SK-N-SH (cell line): ENCODE data around the gene CHST7. TPM values are rescaled to one million over a fixed set of nuclear protein-coding genes. Genes with fewer than 3 reads are reported as not detected.

Experiments
- CTCF ChIP-seq: fragments of 200-600 bp; sonication (generic); IDR thresholded peaks from 2 replicates; pipeline ENCODE4 v1.6.1; 2017; ENCODE audit warnings: antibody characterized with exemption, mild to moderate bottlenecking, moderate library complexity
- EP300 ChIP-seq, 2 experiments: IDR thresholded peaks; 2 replicates each; pipeline versions ENCODE4 v1.4.0 to v1.6.1; 2012; ENCODE audit warnings: borderline replicate concordance in 1 of 2, low read depth in 1 of 2, low read length in 1 of 2
- GABPA ChIP-seq: IDR thresholded peaks from 2 replicates; pipeline ENCODE4 v1.4.0; 2012; ENCODE audit warnings: low read depth, mild to moderate bottlenecking
- IRF3 ChIP-seq: fragments of 150-350 bp; IDR thresholded peaks from 2 replicates; pipeline ENCODE4 v1.6.1; 2016; ENCODE audit warnings: mild to moderate bottlenecking, low read depth, low read length
- JUND ChIP-seq: IDR thresholded peaks from 2 replicates; pipeline ENCODE4 v1.4.0; 2012
- MAX ChIP-seq: IDR thresholded peaks from 2 replicates; pipeline ENCODE4 v1.4.0; 2012; ENCODE audit warnings: low read depth
- MXI1 ChIP-seq: IDR thresholded peaks from 2 replicates; pipeline ENCODE4 v1.6.1; 2012; ENCODE audit warnings: mild to moderate bottlenecking, low read depth, low read length, improper control_type of control experiment
- NFIC ChIP-seq: IDR thresholded peaks from 2 replicates; pipeline ENCODE4 v1.4.0; 2012; ENCODE audit warnings: borderline replicate concordance
- NRF1 ChIP-seq: IDR thresholded peaks from 2 replicates; pipeline ENCODE4 v1.6.1; 2012; ENCODE audit warnings: low read depth, mild to moderate bottlenecking, low read length
- PBX3 ChIP-seq: IDR thresholded peaks from 2 replicates; pipeline ENCODE4; 2012
- POLR2AphosphoS5 ChIP-seq: IDR thresholded peaks from 2 replicates; pipeline ENCODE4 v1.6.1; 2012; ENCODE audit warnings: low read depth, low read length
- RAD21 ChIP-seq: IDR thresholded peaks from 2 replicates; pipeline ENCODE4 v1.6.1; 2012; ENCODE audit warnings: mild to moderate bottlenecking, low read length
- RFX5 ChIP-seq: IDR thresholded peaks from 2 replicates; pipeline ENCODE4 v1.6.1; 2012; ENCODE audit warnings: mild to moderate bottlenecking, improper control_type of control experiment, low read length
- RXRA ChIP-seq: IDR thresholded peaks from 2 replicates; pipeline ENCODE4 v1.4.0; 2012; ENCODE audit warnings: low read depth, mild to moderate bottlenecking, borderline replicate concordance
- SIN3A ChIP-seq: IDR thresholded peaks from 2 replicates; pipeline ENCODE4 v1.6.1; 2012; ENCODE audit warnings: low read depth, mild to moderate bottlenecking, low read length, moderate library complexity, borderline replicate concordance
- TEAD4 ChIP-seq: IDR thresholded peaks from 2 replicates; pipeline ENCODE4 v1.4.0; 2012; ENCODE audit warnings: mild to moderate bottlenecking, borderline replicate concordance; ENCODE audit not compliant: insufficient read depth
- USF1 ChIP-seq: IDR thresholded peaks from 2 replicates; pipeline ENCODE4 v1.4.0; 2012; ENCODE audit warnings: low read depth, borderline replicate concordance
- USF2 ChIP-seq: fragments of 150-350 bp; IDR thresholded peaks from 2 replicates; pipeline ENCODE4 v1.6.1; 2017; ENCODE audit warnings: antibody characterized with exemption, low read length, low read depth, borderline replicate concordance
- polyA plus RNA-seq, 3 experiments: library from polyadenylated mRNA; depleted of rRNA; stranded (reverse); fragments of >200 nt; gene quantifications; 2 replicates each; pipeline ENCODE4 v1.2.3, GENCODE V29; 2012

The CHST7 gene
- polyA plus RNA-seq, 1 of the 3 experiments (the other 2 are of a cell fraction) = 6.2 TPM

GRCh38 chrX:46545111-46546005 is 28.2 kb upstream of the CHST7 start, which contains the start of gene ZNF674 (continued):
- TF ChIP-seq USF2 (no peak), MAX (peak; percentile 62), MXI1 (peak; percentile 88), GABPA (peak; percentile 81), NRF1 (peak; percentile 87), RFX5 (no peak), NFIC (no peak), RXRA (no peak), EP300 (IDR thresholded peaks at IDR 0.05; ENCODE audit: borderline replicate concordance in 1 of 2, low read depth in 1 of 2, low read length in 1 of 2) (peak in 1 of 2 experiments; percentile 18; a peak in 1 of 4 replicates), POLR2AphosphoS5 (peak; percentile 78; the same call in 1 of the 2 replicates), IRF3 (no peak), SIN3A (peak; percentile 74; the same call in 1 of the 2 replicates), PBX3 (peak; percentile 78), RAD21 (peak; percentile 28; the same call in 1 of the 2 replicates), JUND (peak; percentile 33; the same call in 1 of the 2 replicates), CTCF (peak; percentile 44), TEAD4 (no peak), USF1 (no peak)
- TF ChIP-seq, all 33 proteins: peak for 16
